ENCODE results near the gene HOXB2.

DNA sequence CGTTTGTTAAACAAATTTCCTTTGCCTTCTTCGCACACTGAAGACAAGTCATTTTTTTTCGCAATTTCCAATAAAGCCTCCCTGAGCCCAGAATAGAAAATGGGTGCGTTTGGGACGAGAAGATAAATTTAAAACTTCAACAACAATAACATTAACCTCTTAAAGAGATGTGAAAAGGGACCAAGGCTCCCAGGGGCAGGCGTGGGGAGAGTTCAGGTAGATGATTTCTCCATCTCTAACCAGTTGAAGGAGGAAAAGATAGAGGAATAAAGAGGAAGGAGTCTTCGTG, 34.5 kb upstream of the HOXB2 start:
- TF ChIP-seq, protein P1, sequence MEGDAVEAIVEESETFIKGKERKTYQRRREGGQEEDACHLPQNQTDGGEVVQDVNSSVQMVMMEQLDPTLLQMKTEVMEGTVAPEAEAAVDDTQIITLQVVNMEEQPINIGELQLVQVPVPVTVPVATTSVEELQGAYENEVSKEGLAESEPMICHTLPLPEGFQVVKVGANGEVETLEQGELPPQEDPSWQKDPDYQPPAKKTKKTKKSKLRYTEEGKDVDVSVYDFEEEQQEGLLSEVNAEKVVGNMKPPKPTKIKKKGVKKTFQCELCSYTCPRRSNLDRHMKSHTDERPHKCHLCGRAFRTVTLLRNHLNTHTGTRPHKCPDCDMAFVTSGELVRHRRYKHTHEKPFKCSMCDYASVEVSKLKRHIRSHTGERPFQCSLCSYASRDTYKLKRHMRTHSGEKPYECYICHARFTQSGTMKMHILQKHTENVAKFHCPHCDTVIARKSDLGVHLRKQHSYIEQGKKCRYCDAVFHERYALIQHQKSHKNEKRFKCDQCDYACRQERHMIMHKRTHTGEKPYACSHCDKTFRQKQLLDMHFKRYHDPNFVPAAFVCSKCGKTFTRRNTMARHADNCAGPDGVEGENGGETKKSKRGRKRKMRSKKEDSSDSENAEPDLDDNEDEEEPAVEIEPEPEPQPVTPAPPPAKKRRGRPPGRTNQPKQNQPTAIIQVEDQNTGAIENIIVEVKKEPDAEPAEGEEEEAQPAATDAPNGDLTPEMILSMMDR (IDR thresholded peaks at IDR 0.05): no peak
- no peak for TF ChIP-seq POLR2AphosphoS5 (IDR thresholded peaks at IDR 0.05)

Data from prostate gland (tissue), 2 donors.